ENCODE data around the gene LIPM. TPM values are rescaled to one million over a fixed set of nuclear protein-coding genes. Genes with fewer than 3 reads are reported as not detected.

The LIPM gene
- total and polyA plus RNA-seq, 7 donors = not detected

- 35 to 73% methylated on average over 1 of the region's 1 CpG for WGBS, 2 donors
- intact Hi-C loops (cut with DNase I) = no loop called here
- H3K9me3 ChIP-seq = no peaks in the 10 kb centered on the region
- no peak overlapping the region for H3K4me3 ChIP-seq
- DNase-seq = no peak
- peaks cover 0 to 10% (median 0%) of the 10 kb centered on the region in 4 donors for H3K4me1 ChIP-seq
- no peak overlapping the region for H3K27ac ChIP-seq
- no peak for TF ChIP-seq EP300 (IDR thresholded peaks at IDR 0.05)
- TF ChIP-seq POLR2AphosphoS5 (IDR thresholded peaks at IDR 0.05) = no peak
- TF ChIP-seq POLR2A (IDR thresholded peaks at IDR 0.05) = no peak
- TF ChIP-seq CTCF (IDR thresholded peaks at IDR 0.05) = no peak
- no peaks in the 10 kb centered on the region for H3K36me3 ChIP-seq
- no peaks in the 10 kb centered on the region for H3K27me3 ChIP-seq
Observed at GRCh38 chr10:88861036-88861435, 58.5 kb downstream of the LIPM start.

- no peaks in the 10 kb centered on the region for H3K27me3 ChIP-seq
- H3K36me3 ChIP-seq = no peaks in the 10 kb centered on the region
- DNase-seq = no peak
- no peak overlapping the region for H3K27ac ChIP-seq
- H3K9me3 ChIP-seq = no peaks in the 10 kb centered on the region
- H3K4me3 ChIP-seq = no peak overlapping the region
- intact Hi-C loops (cut with DNase I) = no loop called here
- peak in 1 of 4 experiments; percentile 19 for TF ChIP-seq CTCF (IDR thresholded peaks at IDR 0.05)
- TF ChIP-seq POLR2A (IDR thresholded peaks at IDR 0.05) = no peak
- no peaks in the 10 kb centered on the region for H3K4me1 ChIP-seq
- 82 to 92% methylated on average over 4 of the region's 4 CpGs for WGBS, 2 donors
Observed at GRCh38 chr10:88865281-88865876, 62.8 kb downstream of the LIPM start.

GRCh38 chr10:88866454-88866853 lies 63.9 kb downstream of the LIPM start:
- Histone ChIP-seq H3K4me1 (no peaks in the 10 kb centered on the region), H3K9me3 (no peaks in the 10 kb centered on the region), H3K4me3 (no peak overlapping the region), H3K27me3 (no peaks in the 10 kb centered on the region), H3K27ac (no peak overlapping the region), H3K36me3 (no peaks in the 10 kb centered on the region)
- WGBS, 2 donors = 96 to 97% methylated on average over 2 of the region's 2 CpGs
- no peak for TF ChIP-seq CTCF (IDR thresholded peaks at IDR 0.05)
- TF ChIP-seq POLR2AphosphoS5 (IDR thresholded peaks at IDR 0.05) = no peak
- TF ChIP-seq POLR2A (IDR thresholded peaks at IDR 0.05) = no peak
- TF ChIP-seq EP300 (IDR thresholded peaks at IDR 0.05) = no peak
- intact Hi-C loops (cut with DNase I) = no loop called here
- DNase-seq = no peak

- no peaks in the 10 kb centered on the region for H3K36me3 ChIP-seq
- H3K27me3 ChIP-seq = no peaks in the 10 kb centered on the region
- no peak overlapping the region for H3K4me3 ChIP-seq
- no peaks in the 10 kb centered on the region for H3K4me1 ChIP-seq
- TF ChIP-seq POLR2AphosphoS5 (IDR thresholded peaks at IDR 0.05) = no peak
- no peak for TF ChIP-seq POLR2A (IDR thresholded peaks at IDR 0.05)
- TF ChIP-seq EP300 (IDR thresholded peaks at IDR 0.05) = no peak
- no peak for TF ChIP-seq CTCF (IDR thresholded peaks at IDR 0.05)
- H3K27ac ChIP-seq = no peak overlapping the region
- H3K9me3 ChIP-seq = no peaks in the 10 kb centered on the region
- DNase-seq = no peak
- intact Hi-C loops (cut with DNase I) = no loop called here
Observed at GRCh38 chr10:88870089-88870488, 67.6 kb downstream of the LIPM start.

Other genes with a start within 250 kb of the LIPM start
- 10 to 100 TPM in 1 of 4 donors, 1 to 10 TPM in 3; 3.9 to 13.6 (median 8.4) TPM for gene RNLS, start 219.4 kb upstream of the LIPM start, total RNA-seq
- gene RNLS, start 219.4 kb upstream of the LIPM start, polyA plus RNA-seq = 10 to 100 TPM in 2 of 3 donors, 1 to 10 TPM in 1; 8.6 to 19.2 (median 17.3) TPM
- under 1 TPM in 2 of 4 donors, not detected in 2; 0.16 to 0.36 TPM for gene LIPJ, start 216.0 kb upstream of the LIPM start, total RNA-seq
- 1 to 10 TPM in 1 of 3 donors, not detected in 2; 1.2 TPM for gene LIPJ, start 216.0 kb upstream of the LIPM start, polyA plus RNA-seq
- under 1 TPM in 1 of 4 donors, not detected in 3; 0.36 TPM for gene LIPF, start 138.3 kb upstream of the LIPM start, total RNA-seq
- 1 to 10 TPM in 2 of 3 donors, not detected in 1; 4.6 to 9.6 TPM for gene LIPF, start 138.3 kb upstream of the LIPM start, polyA plus RNA-seq
- gene LIPK, start 96.5 kb upstream of the LIPM start, total RNA-seq = not detected
- gene LIPK, start 96.5 kb upstream of the LIPM start, polyA plus RNA-seq = not detected
- 1 to 10 TPM in 1 of 4 donors, not detected in 3; 1.4 TPM for gene LIPN, start 42.7 kb upstream of the LIPM start, total RNA-seq
- not detected for gene LIPN, start 42.7 kb upstream of the LIPM start, polyA plus RNA-seq
- not detected for gene ANKRD22, start 49.1 kb downstream of the LIPM start, total RNA-seq
- 10 to 100 TPM in 1 of 3 donors, 1 to 10 TPM in 2; 2.4 to 26.9 (median 9.7) TPM for gene ANKRD22, start 49.1 kb downstream of the LIPM start, polyA plus RNA-seq
- 10 to 100 TPM in 3 of 4 donors, 1 to 10 TPM in 1; 9.9 to 29.6 (median 13.2) TPM for gene STAMBPL1, start 77.5 kb downstream of the LIPM start, total RNA-seq
- gene STAMBPL1, start 77.5 kb downstream of the LIPM start, polyA plus RNA-seq = 10 to 100 TPM in 2 of 3 donors, 1 to 10 TPM in 1; 9.0 to 11.0 (median 10.6) TPM
- gene ACTA2, start 150.0 kb downstream of the LIPM start, total RNA-seq = 1,000 to 10,000 TPM; 2,072 to 5,444 (median 3,070) TPM
- 100 to 1,000 TPM in 1 of 3 donors, 10 to 100 TPM in 2; 43.7 to 237 (median 78.1) TPM for gene ACTA2, start 150.0 kb downstream of the LIPM start, polyA plus RNA-seq
- 10 to 100 TPM; 14.3 to 44.6 (median 22.1) TPM for gene FAS, start 188.1 kb downstream of the LIPM start, total RNA-seq
- gene FAS, start 188.1 kb downstream of the LIPM start, polyA plus RNA-seq = 10 to 100 TPM in 2 of 3 donors, 1 to 10 TPM in 1; 7.6 to 18.8 (median 11.4) TPM

Data from sigmoid colon (tissue), 7 donors.